DND-41 (cell line): ENCODE measurements around the gene TET2.

Experiments used
- ATAC-seq: fragments of 200-7000 bp; cut with Tn5 transposase; 3 replicates; pipeline ENCODE4 v1.9.1; 2021; ENCODE audit warnings: low read depth; ENCODE audit not compliant: insufficient read depth
- DNase-seq: peaks from one replicate; pipeline ENCODE4 v3.0.0-alpha.2; 2020
- H2AFZ ChIP-seq: 2 replicates; pipeline ENCODE4 v1.6.0; 2012; ENCODE audit warnings: low read depth, low read length
- H3K27ac ChIP-seq: 2 replicates; pipeline ENCODE4 v1.5.1; 2012; ENCODE audit warnings: low read length, inconsistent platforms
- H3K27me3 ChIP-seq: fragments of 200-600 bp; sonication (generic); 2 replicates; pipeline ENCODE4 v1.6.0; 2012; ENCODE audit warnings: low read length, mild to moderate bottlenecking, inconsistent platforms; ENCODE audit not compliant: insufficient read depth, poor library complexity
- H3K36me3 ChIP-seq: 2 replicates; pipeline ENCODE4 v1.5.1; 2012; ENCODE audit warnings: low read length, inconsistent platforms; ENCODE audit not compliant: insufficient read depth
- H3K4me1 ChIP-seq: 2 replicates; pipeline ENCODE4 v1.5.1; 2012; ENCODE audit warnings: mild to moderate bottlenecking, low read length; ENCODE audit not compliant: insufficient read depth
- H3K4me2 ChIP-seq: 2 replicates; pipeline ENCODE4 v1.6.0; 2012; ENCODE audit warnings: mild to moderate bottlenecking, moderate library complexity, low read length, inconsistent platforms; ENCODE audit not compliant: insufficient read depth
- H3K4me3 ChIP-seq, 2 experiments: fragments of 200-600 bp in 1 of 2; shearing (Covaris generic) in 1 of 2; 2 replicates each; pipeline ENCODE4 v1.5.1; 2012 to 2016; ENCODE audit warnings: inconsistent platforms in 2 of 2, low read length in 2 of 2, mild to moderate bottlenecking in 2 of 2, low read depth in 1 of 2, moderate library complexity in 1 of 2
- H3K79me2 ChIP-seq: 2 replicates; pipeline ENCODE4 v1.6.0; 2012; ENCODE audit warnings: low read length, inconsistent platforms; ENCODE audit not compliant: insufficient read depth
- H3K9ac ChIP-seq: 2 replicates; pipeline ENCODE4 v1.6.0; 2012; ENCODE audit warnings: low read depth, mild to moderate bottlenecking, inconsistent platforms, low read length, moderate library complexity
- H3K9me3 ChIP-seq: 2 replicates; pipeline ENCODE4 v1.5.1; 2012; ENCODE audit warnings: low read length, moderate library complexity, mild to moderate bottlenecking, inconsistent platforms; ENCODE audit not compliant: insufficient read depth, severe bottlenecking
- H4K20me1 ChIP-seq: 2 replicates; pipeline ENCODE4 v1.6.0; 2012; ENCODE audit warnings: low read length; ENCODE audit not compliant: insufficient read depth
- EZH2 ChIP-seq: IDR thresholded peaks from 3 replicates; pipeline ENCODE4 v1.6.1; 2012; ENCODE audit warnings: borderline replicate concordance, low read depth, mild to moderate bottlenecking, moderate library complexity, low read length, inconsistent platforms; ENCODE audit not compliant: severe bottlenecking
- TF ChIP-seq, protein P1 (sequence below): IDR thresholded peaks from 2 replicates; pipeline ENCODE4 v1.5.1; 2012; ENCODE audit warnings: borderline replicate concordance, low read length, moderate library complexity, mild to moderate bottlenecking; ENCODE audit not compliant: poor library complexity, severe bottlenecking; ENCODE audit errors: extremely low read depth

The TET2 gene

DNA sequence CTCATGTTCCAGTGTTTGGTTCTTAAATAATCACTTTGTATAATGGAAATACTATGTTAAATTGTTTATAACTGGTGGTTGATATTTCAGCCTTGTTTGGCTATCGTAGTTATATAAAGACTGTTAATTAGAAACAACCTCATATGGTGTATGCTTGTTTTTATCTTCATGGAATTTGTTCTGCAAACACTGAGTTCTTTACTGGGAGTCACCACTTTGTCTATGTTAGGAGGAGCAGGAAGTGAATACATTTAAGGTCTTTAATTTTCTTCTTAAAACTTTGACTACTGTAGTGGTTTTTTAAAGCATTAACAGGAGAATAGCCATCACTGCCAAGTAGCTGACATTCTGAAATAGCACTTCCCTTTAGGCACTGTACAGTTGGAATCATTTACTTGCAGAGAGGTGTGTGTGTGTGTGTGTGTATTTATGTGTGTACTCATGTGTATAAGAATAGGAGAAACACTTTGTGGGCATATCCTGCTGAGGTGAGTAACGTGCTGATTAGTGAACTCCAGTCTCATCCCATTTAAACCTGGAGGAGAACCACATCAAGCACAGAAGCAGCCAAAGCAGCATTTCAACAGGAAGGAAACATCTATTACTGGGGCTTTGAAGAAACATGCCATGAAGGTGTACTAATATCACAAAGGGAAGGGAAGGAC is 37.8 kb downstream of the TET2 start:
- TF ChIP-seq, protein P1, sequence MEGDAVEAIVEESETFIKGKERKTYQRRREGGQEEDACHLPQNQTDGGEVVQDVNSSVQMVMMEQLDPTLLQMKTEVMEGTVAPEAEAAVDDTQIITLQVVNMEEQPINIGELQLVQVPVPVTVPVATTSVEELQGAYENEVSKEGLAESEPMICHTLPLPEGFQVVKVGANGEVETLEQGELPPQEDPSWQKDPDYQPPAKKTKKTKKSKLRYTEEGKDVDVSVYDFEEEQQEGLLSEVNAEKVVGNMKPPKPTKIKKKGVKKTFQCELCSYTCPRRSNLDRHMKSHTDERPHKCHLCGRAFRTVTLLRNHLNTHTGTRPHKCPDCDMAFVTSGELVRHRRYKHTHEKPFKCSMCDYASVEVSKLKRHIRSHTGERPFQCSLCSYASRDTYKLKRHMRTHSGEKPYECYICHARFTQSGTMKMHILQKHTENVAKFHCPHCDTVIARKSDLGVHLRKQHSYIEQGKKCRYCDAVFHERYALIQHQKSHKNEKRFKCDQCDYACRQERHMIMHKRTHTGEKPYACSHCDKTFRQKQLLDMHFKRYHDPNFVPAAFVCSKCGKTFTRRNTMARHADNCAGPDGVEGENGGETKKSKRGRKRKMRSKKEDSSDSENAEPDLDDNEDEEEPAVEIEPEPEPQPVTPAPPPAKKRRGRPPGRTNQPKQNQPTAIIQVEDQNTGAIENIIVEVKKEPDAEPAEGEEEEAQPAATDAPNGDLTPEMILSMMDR: no peak
- TF ChIP-seq EZH2: no peak

DNA sequence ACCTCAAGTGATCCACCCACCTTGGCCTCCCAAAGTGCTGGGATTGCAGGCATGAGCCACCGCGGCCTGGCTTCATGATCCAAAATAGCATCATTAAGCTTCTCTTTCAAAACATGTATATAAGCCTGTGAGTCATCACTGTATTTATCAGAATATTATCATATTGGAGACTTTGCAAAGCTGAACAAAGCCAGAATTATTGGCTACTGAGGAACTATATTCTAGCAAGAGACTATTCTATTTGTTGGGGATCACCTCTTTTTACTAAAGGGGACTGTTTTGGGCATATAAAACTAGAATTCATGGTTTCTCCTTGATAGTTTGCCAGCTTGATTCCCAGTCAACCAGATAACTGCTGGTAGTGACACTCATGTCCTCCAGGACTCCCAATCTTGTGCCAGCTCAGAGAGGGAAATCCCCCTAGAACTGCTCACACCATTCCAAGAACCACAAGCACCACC is 40.1 kb downstream of the TET2 start:
- Histone ChIP-seq H3K4me2 (no peak overlapping the region), H4K20me1 (no peaks in the 10 kb centered on the region), H3K79me2 (no peaks in the 10 kb centered on the region)

More for the DNA sequence above, 37.8 kb downstream of the TET2 start:
- Histone ChIP-seq H3K9ac (no peak overlapping the region), H3K4me1 (no peaks in the 10 kb centered on the region), H3K36me3 (no peaks in the 10 kb centered on the region), H4K20me1 (no peaks in the 10 kb centered on the region), H3K4me2 (no peak overlapping the region), H2AFZ (no peak overlapping the region), H3K27me3 (no peaks in the 10 kb centered on the region), H3K79me2 (no peaks in the 10 kb centered on the region), H3K9me3 (no peaks in the 10 kb centered on the region), H3K27ac (no peak overlapping the region), H3K4me3 (no peak overlapping the region)
- ATAC-seq: peak; percentile 42; the same call in 1 of the 3 replicates
- peak; percentile 3 for DNase-seq

DNA sequence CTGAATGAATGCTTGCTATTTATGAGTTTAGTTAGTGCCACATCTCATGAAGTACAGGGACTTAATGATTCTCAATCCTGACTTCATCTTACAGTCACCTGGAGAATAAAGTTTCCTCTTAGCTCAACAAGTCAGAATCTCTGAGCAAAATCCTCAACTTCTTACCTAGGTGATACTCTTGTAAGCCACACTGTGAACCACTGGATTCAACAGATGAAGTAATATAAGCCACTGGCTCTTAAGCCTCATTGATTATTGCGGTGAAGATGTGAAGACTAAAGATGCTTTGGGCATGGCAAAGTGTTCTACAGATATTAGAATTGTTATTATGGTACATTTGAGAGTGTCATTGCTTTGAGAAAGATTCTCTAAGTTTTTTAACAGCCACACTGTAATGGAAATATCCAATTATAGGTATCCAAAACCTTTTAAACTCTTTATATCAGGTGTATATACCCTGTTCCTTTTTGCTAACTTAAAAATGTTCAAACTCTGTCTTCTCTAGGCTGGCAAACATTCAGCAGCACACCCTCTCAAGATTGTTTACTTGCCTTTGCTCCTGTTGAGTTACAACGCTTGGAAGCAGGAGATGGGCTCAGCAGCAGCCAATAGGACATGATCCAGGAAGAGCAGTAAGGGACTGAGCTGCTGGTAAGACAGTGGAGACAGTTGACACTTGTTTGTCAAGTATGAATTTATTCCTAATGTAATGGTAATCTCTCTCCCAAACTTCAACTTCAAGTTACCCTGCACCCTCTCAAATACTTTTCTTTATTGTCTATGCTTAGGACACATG is 43.4 kb downstream of the TET2 start:
- TF ChIP-seq EZH2: no peak
- TF ChIP-seq, protein P1: no peak
- H3K79me2 ChIP-seq: no peaks in the 10 kb centered on the region
- no peaks in the 10 kb centered on the region for H3K27me3 ChIP-seq
- no peak for ATAC-seq
- H2AFZ ChIP-seq: no peak overlapping the region
- H3K4me3 ChIP-seq: no peak overlapping the region
- H3K4me1 ChIP-seq: no peaks in the 10 kb centered on the region
- no peaks in the 10 kb centered on the region for H3K9me3 ChIP-seq
- no peak overlapping the region for H3K4me2 ChIP-seq
- no peak overlapping the region for H3K9ac ChIP-seq
- no peak overlapping the region for H3K27ac ChIP-seq
- no peak for DNase-seq
- H3K36me3 ChIP-seq: no peaks in the 10 kb centered on the region
- H4K20me1 ChIP-seq: no peaks in the 10 kb centered on the region

More for the DNA sequence above, 40.1 kb downstream of the TET2 start:
- Histone ChIP-seq H3K27ac (no peak overlapping the region), H3K4me1 (no peaks in the 10 kb centered on the region), H3K9ac (no peak overlapping the region), H3K36me3 (no peaks in the 10 kb centered on the region), H3K4me3 (no peak overlapping the region), H3K27me3 (no peaks in the 10 kb centered on the region), H3K9me3 (no peaks in the 10 kb centered on the region), H2AFZ (no peak overlapping the region)
- TF ChIP-seq EZH2: no peak
- TF ChIP-seq, protein P1: no peak
- no peak for DNase-seq
- ATAC-seq: no peak
